Heart left ventricle (tissue), 16 donors: ENCODE data around the gene NFATC2. TPM values are rescaled to one million over a fixed set of nuclear protein-coding genes. Genes with fewer than 3 reads are reported as not detected.

Experiments used
- ATAC-seq, 4 donors: fragments of 200-7000 bp; cut with Tn5 transposase; one replicate each; pipeline ENCODE4 v1.9.1; 2020 to 2022; ENCODE audit warnings: moderate library complexity in 4 of 4, mild to moderate bottlenecking in 3 of 4, moderate number of reproducible peaks in 1 of 4
- DNase-seq, 5 donors: peaks; one replicate each; pipeline ENCODE4 v3.0.0-alpha.2; 2020
- H3K27ac ChIP-seq, 12 donors: fragments of 200-600 bp; sonication (generic) in 4 of 12; one replicate each; pipeline versions ENCODE4 v1.5.0 to v1.8.0; 2016 to 2022; ENCODE audit warnings: mild to moderate bottlenecking in 2 of 12
- H3K27me3 ChIP-seq, 9 donors: fragments of 200-600 bp; sonication (generic) in 2 of 9; one replicate each; pipeline versions ENCODE4 v1.5.1 to v1.8.0; 2016 to 2022; ENCODE audit warnings: mild to moderate bottlenecking in 3 of 9
- H3K36me3 ChIP-seq, 9 donors: fragments of 200-600 bp; sonication (generic) in 2 of 9; one replicate each; pipeline versions ENCODE4 v1.5.0 to v1.8.0; 2018 to 2022; ENCODE audit warnings: mild to moderate bottlenecking in 2 of 9
- H3K4me1 ChIP-seq, 12 donors: fragments of 200-600 bp; sonication (generic) in 4 of 12; one replicate each; pipeline versions ENCODE4 v1.5.0 to v1.8.0; 2016 to 2022; ENCODE audit warnings: mild to moderate bottlenecking in 3 of 12
- H3K4me3 ChIP-seq, 12 donors: fragments of 200-600 bp; sonication (generic) in 4 of 12; one replicate each; pipeline versions ENCODE4 v1.5.0 to v1.8.0; 2017 to 2022; ENCODE audit warnings: mild to moderate bottlenecking in 9 of 12, moderate library complexity in 4 of 12
- H3K9me3 ChIP-seq, 12 donors: fragments of 200-600 bp; sonication (generic) in 4 of 12; one replicate each; pipeline versions ENCODE4 v1.5.0 to v1.8.0; 2016 to 2022; ENCODE audit warnings: mild to moderate bottlenecking in 1 of 12
- CTCF ChIP-seq, 12 donors: fragments of 200-600 bp; sonication (generic) in 4 of 12; IDR thresholded peaks; one replicate each; pipeline versions ENCODE4 v1.5.0 to v1.8.0; 2018 to 2022; ENCODE audit warnings: antibody characterized with exemption in 12 of 12, mild to moderate bottlenecking in 5 of 12
- POLR2A ChIP-seq, 2 donors: fragments of 450-650 bp; IDR thresholded peaks; one replicate each; pipeline ENCODE4 v1.6.1; 2017; ENCODE audit warnings: antibody characterized with exemption in 2 of 2, mild to moderate bottlenecking in 2 of 2, moderate library complexity in 2 of 2
- WGBS, 4 donors: extraction: QIAGEN DNeasy Blood & Tissue Kit in 2 of 4; methylation state at CpG; one replicate each; pipeline versions ENCODE4 v1.1.5 to v1.1.7; 2013 to 2018; 5-methylcytosine and 5-hydroxymethylcytosine counted together
- intact Hi-C, 10 donors: fragments of 100-400 bp; cut with DNase I; formaldehyde crosslinking; loops; one replicate each; pipeline versions ENCODE4 v1.11.1 to v1.14.2; 2022
- polyA plus RNA-seq, 2 donors: library from polyadenylated mRNA; stranded (reverse); fragments of 200-250 nt; gene quantifications; one replicate each; pipeline ENCODE4 v1.2.3, GENCODE V29; 2013
- total RNA-seq, 9 donors: library from RNA; depleted of rRNA in 2 of 9; stranded (reverse); fragments of >200 nt in 2 of 9; fragmentation: NEBNext Ultra II Directional in 3 of 9; extraction: Animal tissue kit (Norgen Biotek cat#: 25700) in 3 of 9; gene quantifications; one replicate each; pipeline versions ENCODE4 v1.1.0 to v1.2.4, GENCODE V29; 2016 to 2023
- donor health status: ischemic (EF 13 %, LVEDD 7.1; RV severe dilation, severe dysfunction).
- donor health status: healthy with polysubstance abuse.
- donor health status: DM: no; HTN: yes; CAD: no.
- donor health status: DM: no; HTN: no; CAD: no.
- donor health status: ischemic (EF 25% LVEDD 6.9; RV normal size, moderate dysfunction).
- donor health status: ischemic (EF 25% LVEDD 5.7; RV mildly dilated, moderate dysfunction).
- donor health status: healthy.
- donor health status: DM: yes; HTN: yes; CAD: no.
- donor health status: ischemic (EF 35%, LVEDD 5.7; RV mildly dilated, moderate dysfunction).
- donor health status: nonischemic (EF 11% LVEDD 7.7; RV severe dilation, severe dysfunction).
- donor health status: DM: yes; HTN: yes; CAD: no.
- donor health status: PGD.
- donor health status: ischemic (EF 29% LVEDD 5.4; RV normal size, mild dysfunction).
- donor health status: nonischemic (EF 23%, LVEDD 6.1; RV moderate dilation, normal function).

The NFATC2 gene
- total and polyA plus RNA-seq, 11 donors: 0.76 to 7.6 (median 3.2) TPM

GRCh38 chr20:51372966-51373365 lies 169.6 kb downstream of the NFATC2 start:
- whole genome bisulfite sequencing, 4 donors: 75 to 80% (median 79%) methylated on average over 7 of the region's 7 CpGs
- no peaks in the 10 kb centered on the region for H3K36me3 ChIP-seq
- DNase-seq (no peak), ATAC-seq (no peak)
- H3K27me3 ChIP-seq: no peaks in the 10 kb centered on the region
- TF ChIP-seq POLR2A (IDR thresholded peaks at IDR 0.05) (no peak), CTCF (IDR thresholded peaks at IDR 0.05) (no peak)
- H3K4me1 ChIP-seq: peaks cover 0 to 24% (median 8%) of the 10 kb centered on the region in 12 donors
- H3K27ac ChIP-seq: no peak overlapping the region
- no peaks in the 10 kb centered on the region for H3K9me3 ChIP-seq
- no peak overlapping the region for H3K4me3 ChIP-seq
- intact Hi-C loops: loop anchor here (1.0 to 10.0 kb wide), 8 partner anchors 220 to 712 kb away; no protein-coding TSS in a partner anchor

- Histone ChIP-seq H3K4me3 (no peak overlapping the region), H3K9me3 (no peaks in the 10 kb centered on the region), H3K36me3 (no peaks in the 10 kb centered on the region), H3K4me1 (peaks cover 0 to 24% (median 8%) of the 10 kb centered on the region in 12 donors), H3K27ac (no peak overlapping the region), H3K27me3 (no peaks in the 10 kb centered on the region)
- WGBS, 4 donors: 36 to 47% (median 40%) methylated on average over 13 of the region's 13 CpGs
- ATAC-seq: peak; percentile 82 to 95 (median 90)
- intact Hi-C loops: loop anchor here (1.0 to 10.0 kb wide), 8 partner anchors 221 to 713 kb away; no protein-coding TSS in a partner anchor
- peak; percentile 59 to 74 (median 66) for DNase-seq
- TF ChIP-seq POLR2A (IDR thresholded peaks at IDR 0.05): no peak
- TF ChIP-seq CTCF (IDR thresholded peaks at IDR 0.05): peak; percentile 73 to 92 (median 86)
Measured at GRCh38 chr20:51372176-51372803, 170.2 kb downstream of the NFATC2 start.

DNA sequence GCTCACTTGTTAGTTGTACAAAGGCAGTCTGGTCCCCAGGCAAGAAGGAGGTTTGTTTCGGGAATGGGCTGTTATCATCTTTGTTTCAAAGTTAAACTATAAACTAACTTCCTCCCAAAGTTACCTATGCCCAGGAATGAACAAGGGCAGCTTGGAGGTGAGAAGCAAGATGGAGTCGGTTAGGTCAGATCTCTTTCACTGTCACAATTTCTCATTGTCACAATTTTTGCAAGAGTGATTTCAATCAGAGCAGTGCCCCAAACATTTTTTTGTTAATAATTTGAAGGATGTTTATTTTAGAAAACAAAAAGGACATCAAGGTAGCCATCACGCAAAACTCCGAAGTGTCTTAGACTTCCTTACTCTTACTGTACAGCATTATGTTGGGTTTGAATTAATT lies 170.8 kb downstream of the NFATC2 start:
- intact Hi-C loops: loop anchor here (1.0 to 10.0 kb wide), 8 partner anchors 222 to 713 kb away; no protein-coding TSS in a partner anchor
- H3K27ac ChIP-seq: no peak overlapping the region
- no peak for ATAC-seq
- WGBS, 4 donors: 90 to 94% (median 92%) methylated on average over 4 of the region's 4 CpGs
- no peaks in the 10 kb centered on the region for H3K27me3 ChIP-seq
- no peak for TF ChIP-seq CTCF (IDR thresholded peaks at IDR 0.05)
- no peak for TF ChIP-seq POLR2A (IDR thresholded peaks at IDR 0.05)
- H3K4me3 ChIP-seq: no peak overlapping the region
- no peaks in the 10 kb centered on the region for H3K36me3 ChIP-seq
- DNase-seq: no peak
- H3K4me1 ChIP-seq: peaks cover 0 to 24% (median 8%) of the 10 kb centered on the region in 12 donors
- no peaks in the 10 kb centered on the region for H3K9me3 ChIP-seq

- no peak for TF ChIP-seq CTCF (IDR thresholded peaks at IDR 0.05)
- no peak for TF ChIP-seq POLR2A (IDR thresholded peaks at IDR 0.05)
- DNase-seq (no peak), ATAC-seq (no peak)
- Histone ChIP-seq H3K27ac (no peak overlapping the region), H3K36me3 (no peaks in the 10 kb centered on the region), H3K4me3 (no peak overlapping the region), H3K27me3 (no peaks in the 10 kb centered on the region), H3K9me3 (peaks cover 0 to 2% (median 0%) of the 10 kb centered on the region in 12 donors), H3K4me1 (peaks cover 0 to 24% (median 8%) of the 10 kb centered on the region in 12 donors)
- 92 to 95% (median 93%) methylated on average over 11 of the region's 11 CpGs for WGBS, 4 donors
- intact Hi-C loops: no loop called here
Measured at GRCh38 chr20:51369503-51369902, 173.0 kb downstream of the NFATC2 start.
